WTC11 (cell line): ENCODE data around the gene FAM167B. TPM values are rescaled to one million over a fixed set of nuclear protein-coding genes. Genes with fewer than 3 reads are reported as not detected.

Source experiments
- CREB1 ChIP-seq: sonication (generic); formaldehyde crosslinking; IDR thresholded peaks from 2 replicates; pipeline ENCODE4 v1.8.0; 2023; ENCODE audit warnings: mild to moderate bottlenecking, missing genetic modification reagents
- HMGA2 ChIP-seq: fragments of 250-450 bp; sonication (Bioruptor Pico); IDR thresholded peaks from 2 replicates; pipeline ENCODE4 v1.4.0; 2021; ENCODE audit warnings: mild to moderate bottlenecking, moderate library complexity
- HMGXB4 ChIP-seq: sonication (generic); formaldehyde crosslinking; IDR thresholded peaks from 2 replicates; pipeline ENCODE4 v1.8.1; 2023; ENCODE audit warnings: mild to moderate bottlenecking, moderate library complexity, missing genetic modification reagents
- JUN ChIP-seq: sonication (generic); formaldehyde crosslinking; IDR thresholded peaks from 2 replicates; pipeline ENCODE4 v1.8.0; 2023; ENCODE audit warnings: mild to moderate bottlenecking, missing genetic modification reagents
- MYBL2 ChIP-seq: sonication (generic); formaldehyde crosslinking; IDR thresholded peaks from 2 replicates; pipeline ENCODE4 v1.8.1; 2023; ENCODE audit warnings: mild to moderate bottlenecking, moderate library complexity, missing genetic modification reagents
- NR2C2 ChIP-seq: sonication (generic); formaldehyde crosslinking; IDR thresholded peaks from 2 replicates; pipeline ENCODE4 v1.8.0; 2022; ENCODE audit warnings: mild to moderate bottlenecking, missing genetic modification reagents
- NR3C1 ChIP-seq: sonication (generic); formaldehyde crosslinking; conservative IDR thresholded peaks from 2 replicates; pipeline ENCODE4 v1.8.1; 2023; ENCODE audit warnings: low read depth, mild to moderate bottlenecking, missing genetic modification reagents
- PREB ChIP-seq: sonication (generic); formaldehyde crosslinking; IDR thresholded peaks from 2 replicates; pipeline ENCODE4 v1.8.1; 2022; ENCODE audit warnings: mild to moderate bottlenecking, missing genetic modification reagents, moderate library complexity, borderline replicate concordance
- TEAD4 ChIP-seq: sonication (generic); formaldehyde crosslinking; IDR thresholded peaks from 2 replicates; pipeline ENCODE4 v1.8.0; 2022; ENCODE audit warnings: mild to moderate bottlenecking, missing genetic modification reagents
- ZNF317 ChIP-seq: sonication (generic); formaldehyde crosslinking; IDR thresholded peaks from 2 replicates; pipeline ENCODE4 v1.8.1; 2023; ENCODE audit warnings: low read depth, mild to moderate bottlenecking, moderate library complexity, missing genetic modification reagents, borderline replicate concordance
- ZNF416 ChIP-seq: fragments of 250-450 bp; sonication (Bioruptor Pico); IDR thresholded peaks from 2 replicates; pipeline ENCODE4 v1.9.0; 2021; ENCODE audit warnings: mild to moderate bottlenecking, inconsistent platforms
- ZNF512 ChIP-seq: sonication (generic); formaldehyde crosslinking; IDR thresholded peaks from 2 replicates; pipeline ENCODE4 v1.8.1; 2022; ENCODE audit warnings: missing genetic modification reagents, borderline replicate concordance
- total RNA-seq: library from RNA; stranded (reverse); gene quantifications from 3 replicates; pipeline ENCODE4 v1.2.3, GENCODE V29; 2021
- TF ChIP-seq, protein P1 (sequence below): fragments of 250-450 bp; sonication (Bioruptor Pico); IDR thresholded peaks from 2 replicates; pipeline ENCODE4 v1.9.0; 2021; ENCODE audit warnings: mild to moderate bottlenecking
- TF ChIP-seq, protein P2 (sequence below): sonication (generic); formaldehyde crosslinking; IDR thresholded peaks from 2 replicates; pipeline ENCODE4 v1.8.1; 2022; ENCODE audit warnings: low read depth, missing genetic modification reagents, borderline replicate concordance
- TF ChIP-seq, protein P3 (sequence below): sonication (generic); formaldehyde crosslinking; IDR thresholded peaks from 2 replicates; pipeline ENCODE4 v1.8.0; 2022; ENCODE audit warnings: missing genetic modification reagents
- TF ChIP-seq, protein P4 (sequence below): sonication (generic); formaldehyde crosslinking; conservative IDR thresholded peaks from 2 replicates; pipeline ENCODE4 v1.8.1; 2023; ENCODE audit warnings: mild to moderate bottlenecking, low read depth, missing genetic modification reagents, moderate library complexity

FAM167B gene
- total RNA-seq, 1 experiment from 2014 or later = 5.4 TPM

GRCh38 chr1:32231843-32232432 is 15.1 kb upstream of the FAM167B start (continued):
- TF ChIP-seq, protein P1, sequence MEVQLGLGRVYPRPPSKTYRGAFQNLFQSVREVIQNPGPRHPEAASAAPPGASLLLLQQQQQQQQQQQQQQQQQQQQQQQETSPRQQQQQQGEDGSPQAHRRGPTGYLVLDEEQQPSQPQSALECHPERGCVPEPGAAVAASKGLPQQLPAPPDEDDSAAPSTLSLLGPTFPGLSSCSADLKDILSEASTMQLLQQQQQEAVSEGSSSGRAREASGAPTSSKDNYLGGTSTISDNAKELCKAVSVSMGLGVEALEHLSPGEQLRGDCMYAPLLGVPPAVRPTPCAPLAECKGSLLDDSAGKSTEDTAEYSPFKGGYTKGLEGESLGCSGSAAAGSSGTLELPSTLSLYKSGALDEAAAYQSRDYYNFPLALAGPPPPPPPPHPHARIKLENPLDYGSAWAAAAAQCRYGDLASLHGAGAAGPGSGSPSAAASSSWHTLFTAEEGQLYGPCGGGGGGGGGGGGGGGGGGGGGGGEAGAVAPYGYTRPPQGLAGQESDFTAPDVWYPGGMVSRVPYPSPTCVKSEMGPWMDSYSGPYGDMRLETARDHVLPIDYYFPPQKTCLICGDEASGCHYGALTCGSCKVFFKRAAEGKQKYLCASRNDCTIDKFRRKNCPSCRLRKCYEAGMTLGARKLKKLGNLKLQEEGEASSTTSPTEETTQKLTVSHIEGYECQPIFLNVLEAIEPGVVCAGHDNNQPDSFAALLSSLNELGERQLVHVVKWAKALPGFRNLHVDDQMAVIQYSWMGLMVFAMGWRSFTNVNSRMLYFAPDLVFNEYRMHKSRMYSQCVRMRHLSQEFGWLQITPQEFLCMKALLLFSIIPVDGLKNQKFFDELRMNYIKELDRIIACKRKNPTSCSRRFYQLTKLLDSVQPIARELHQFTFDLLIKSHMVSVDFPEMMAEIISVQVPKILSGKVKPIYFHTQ (CRISPR knock-in tag) = no peak
- no peak for TF ChIP-seq NR3C1
- TF ChIP-seq TEAD4 (CRISPR knock-in tag) = no peak
- TF ChIP-seq, protein P2, sequence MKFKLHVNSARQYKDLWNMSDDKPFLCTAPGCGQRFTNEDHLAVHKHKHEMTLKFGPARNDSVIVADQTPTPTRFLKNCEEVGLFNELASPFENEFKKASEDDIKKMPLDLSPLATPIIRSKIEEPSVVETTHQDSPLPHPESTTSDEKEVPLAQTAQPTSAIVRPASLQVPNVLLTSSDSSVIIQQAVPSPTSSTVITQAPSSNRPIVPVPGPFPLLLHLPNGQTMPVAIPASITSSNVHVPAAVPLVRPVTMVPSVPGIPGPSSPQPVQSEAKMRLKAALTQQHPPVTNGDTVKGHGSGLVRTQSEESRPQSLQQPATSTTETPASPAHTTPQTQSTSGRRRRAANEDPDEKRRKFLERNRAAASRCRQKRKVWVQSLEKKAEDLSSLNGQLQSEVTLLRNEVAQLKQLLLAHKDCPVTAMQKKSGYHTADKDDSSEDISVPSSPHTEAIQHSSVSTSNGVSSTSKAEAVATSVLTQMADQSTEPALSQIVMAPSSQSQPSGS = no peak
- no peak for TF ChIP-seq HMGXB4 (CRISPR knock-in tag)
- no peak for TF ChIP-seq ZNF317 (CRISPR knock-in tag)
- TF ChIP-seq PREB (CRISPR knock-in tag) = no peak
- no peak for TF ChIP-seq NR2C2 (CRISPR knock-in tag)
- TF ChIP-seq, protein P3, sequence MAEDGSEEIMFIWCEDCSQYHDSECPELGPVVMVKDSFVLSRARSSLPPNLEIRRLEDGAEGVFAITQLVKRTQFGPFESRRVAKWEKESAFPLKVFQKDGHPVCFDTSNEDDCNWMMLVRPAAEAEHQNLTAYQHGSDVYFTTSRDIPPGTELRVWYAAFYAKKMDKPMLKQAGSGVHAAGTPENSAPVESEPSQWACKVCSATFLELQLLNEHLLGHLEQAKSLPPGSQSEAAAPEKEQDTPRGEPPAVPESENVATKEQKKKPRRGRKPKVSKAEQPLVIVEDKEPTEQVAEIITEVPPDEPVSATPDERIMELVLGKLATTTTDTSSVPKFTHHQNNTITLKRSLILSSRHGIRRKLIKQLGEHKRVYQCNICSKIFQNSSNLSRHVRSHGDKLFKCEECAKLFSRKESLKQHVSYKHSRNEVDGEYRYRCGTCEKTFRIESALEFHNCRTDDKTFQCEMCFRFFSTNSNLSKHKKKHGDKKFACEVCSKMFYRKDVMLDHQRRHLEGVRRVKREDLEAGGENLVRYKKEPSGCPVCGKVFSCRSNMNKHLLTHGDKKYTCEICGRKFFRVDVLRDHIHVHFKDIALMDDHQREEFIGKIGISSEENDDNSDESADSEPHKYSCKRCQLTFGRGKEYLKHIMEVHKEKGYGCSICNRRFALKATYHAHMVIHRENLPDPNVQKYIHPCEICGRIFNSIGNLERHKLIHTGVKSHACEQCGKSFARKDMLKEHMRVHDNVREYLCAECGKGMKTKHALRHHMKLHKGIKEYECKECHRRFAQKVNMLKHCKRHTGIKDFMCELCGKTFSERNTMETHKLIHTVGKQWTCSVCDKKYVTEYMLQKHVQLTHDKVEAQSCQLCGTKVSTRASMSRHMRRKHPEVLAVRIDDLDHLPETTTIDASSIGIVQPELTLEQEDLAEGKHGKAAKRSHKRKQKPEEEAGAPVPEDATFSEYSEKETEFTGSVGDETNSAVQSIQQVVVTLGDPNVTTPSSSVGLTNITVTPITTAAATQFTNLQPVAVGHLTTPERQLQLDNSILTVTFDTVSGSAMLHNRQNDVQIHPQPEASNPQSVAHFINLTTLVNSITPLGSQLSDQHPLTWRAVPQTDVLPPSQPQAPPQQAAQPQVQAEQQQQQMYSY (CRISPR knock-in tag) = no peak
- TF ChIP-seq MYBL2 (CRISPR knock-in tag) = no peak
- no peak for TF ChIP-seq JUN (CRISPR knock-in tag)
- TF ChIP-seq, protein P4, sequence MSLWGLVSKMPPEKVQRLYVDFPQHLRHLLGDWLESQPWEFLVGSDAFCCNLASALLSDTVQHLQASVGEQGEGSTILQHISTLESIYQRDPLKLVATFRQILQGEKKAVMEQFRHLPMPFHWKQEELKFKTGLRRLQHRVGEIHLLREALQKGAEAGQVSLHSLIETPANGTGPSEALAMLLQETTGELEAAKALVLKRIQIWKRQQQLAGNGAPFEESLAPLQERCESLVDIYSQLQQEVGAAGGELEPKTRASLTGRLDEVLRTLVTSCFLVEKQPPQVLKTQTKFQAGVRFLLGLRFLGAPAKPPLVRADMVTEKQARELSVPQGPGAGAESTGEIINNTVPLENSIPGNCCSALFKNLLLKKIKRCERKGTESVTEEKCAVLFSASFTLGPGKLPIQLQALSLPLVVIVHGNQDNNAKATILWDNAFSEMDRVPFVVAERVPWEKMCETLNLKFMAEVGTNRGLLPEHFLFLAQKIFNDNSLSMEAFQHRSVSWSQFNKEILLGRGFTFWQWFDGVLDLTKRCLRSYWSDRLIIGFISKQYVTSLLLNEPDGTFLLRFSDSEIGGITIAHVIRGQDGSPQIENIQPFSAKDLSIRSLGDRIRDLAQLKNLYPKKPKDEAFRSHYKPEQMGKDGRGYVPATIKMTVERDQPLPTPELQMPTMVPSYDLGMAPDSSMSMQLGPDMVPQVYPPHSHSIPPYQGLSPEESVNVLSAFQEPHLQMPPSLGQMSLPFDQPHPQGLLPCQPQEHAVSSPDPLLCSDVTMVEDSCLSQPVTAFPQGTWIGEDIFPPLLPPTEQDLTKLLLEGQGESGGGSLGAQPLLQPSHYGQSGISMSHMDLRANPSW (CRISPR knock-in tag) = no peak
- no peak for TF ChIP-seq ZNF512 (CRISPR knock-in tag)
- TF ChIP-seq ZNF416 (CRISPR knock-in tag) = no peak
- no peak for TF ChIP-seq HMGA2 (CRISPR knock-in tag)
- TF ChIP-seq CREB1 (CRISPR knock-in tag) = no peak
